Measurements from ENCODE around the gene ARHGEF1. TPM values are rescaled to one million over a fixed set of nuclear protein-coding genes. Genes with fewer than 3 reads are reported as not detected.

ARHGEF1 gene
- total RNA-seq, 2 donors from 2014 or later, result 75.3 to 104 TPM

GRCh38 chr19:41897181-41897580, 14.2 kb downstream of the ARHGEF1 start:
- ATAC-seq (ENCODE audit: insufficient number of reproducible peaks, low FRiP score, low read depth) (no peak), DNase-seq (ENCODE audit: low spot score) (no peak)
- H3K9me3 ChIP-seq, result no peaks in the 10 kb centered on the region
- TF ChIP-seq CTCF (IDR thresholded peaks at IDR 0.05), result no peak
- no peak overlapping the region for H3K27ac ChIP-seq
- H3K36me3 ChIP-seq, result peaks cover 64% of the 10 kb centered on the region
- no peaks in the 10 kb centered on the region for H3K4me1 ChIP-seq (ENCODE audit: control insufficient read depth in 1 of 2, low read depth in 2 of 2)
- H3K4me3 ChIP-seq, result no peak overlapping the region
- H3K27me3 ChIP-seq (replicated peaks; ENCODE audit: insufficient read depth), result no peaks in the 10 kb centered on the region

GRCh38 chr19:41897820-41898219, 14.8 kb downstream of the ARHGEF1 start:
- no peaks in the 10 kb centered on the region for H3K9me3 ChIP-seq
- DNase-seq (ENCODE audit: low spot score) (no peak), ATAC-seq (ENCODE audit: insufficient number of reproducible peaks, low FRiP score, low read depth) (no peak)
- H3K4me3 ChIP-seq, result no peak overlapping the region
- TF ChIP-seq CTCF (IDR thresholded peaks at IDR 0.05), result no peak
- H3K27ac ChIP-seq, result no peak overlapping the region
- no peaks in the 10 kb centered on the region for H3K27me3 ChIP-seq (replicated peaks; ENCODE audit: insufficient read depth)
- H3K36me3 ChIP-seq, result peaks cover 64% of the 10 kb centered on the region
- H3K4me1 ChIP-seq (ENCODE audit: control insufficient read depth in 1 of 2, low read depth in 2 of 2), result no peaks in the 10 kb centered on the region

GRCh38 chr19:41898235-41898634, 15.3 kb downstream of the ARHGEF1 start:
- Histone ChIP-seq H3K9me3 (no peaks in the 10 kb centered on the region), H3K4me3 (no peak overlapping the region), H3K27me3 (replicated peaks; ENCODE audit: insufficient read depth) (no peaks in the 10 kb centered on the region), H3K4me1 (ENCODE audit: control insufficient read depth in 1 of 2, low read depth in 2 of 2) (no peaks in the 10 kb centered on the region), H3K27ac (no peak overlapping the region), H3K36me3 (peaks cover 66% of the 10 kb centered on the region)
- DNase-seq (ENCODE audit: low spot score), result no peak
- TF ChIP-seq CTCF (IDR thresholded peaks at IDR 0.05), result no peak
- no peak for ATAC-seq (ENCODE audit: insufficient number of reproducible peaks, low FRiP score, low read depth)

- Histone ChIP-seq H3K9me3 (no peaks in the 10 kb centered on the region), H3K4me1 (ENCODE audit: control insufficient read depth in 1 of 2, low read depth in 2 of 2) (no peaks in the 10 kb centered on the region), H3K27ac (no peak overlapping the region), H3K4me3 (no peak overlapping the region), H3K36me3 (peaks cover 67% of the 10 kb centered on the region), H3K27me3 (replicated peaks; ENCODE audit: insufficient read depth) (no peaks in the 10 kb centered on the region)
- no peak for ATAC-seq (ENCODE audit: insufficient number of reproducible peaks, low FRiP score, low read depth)
- TF ChIP-seq CTCF (IDR thresholded peaks at IDR 0.05), result no peak
- no peak for DNase-seq (ENCODE audit: low spot score)
Observed at GRCh38 chr19:41901707-41902360, 18.9 kb downstream of the ARHGEF1 start.

- no peaks in the 10 kb centered on the region for H3K4me1 ChIP-seq (ENCODE audit: control insufficient read depth in 1 of 2, low read depth in 2 of 2)
- DNase-seq (ENCODE audit: low spot score), result no peak
- no peak for TF ChIP-seq CTCF (IDR thresholded peaks at IDR 0.05)
- peaks cover 66% of the 10 kb centered on the region for H3K36me3 ChIP-seq
- no peaks in the 10 kb centered on the region for H3K27me3 ChIP-seq (replicated peaks; ENCODE audit: insufficient read depth)
- H3K9me3 ChIP-seq, result no peaks in the 10 kb centered on the region
- no peak overlapping the region for H3K4me3 ChIP-seq
- ATAC-seq (ENCODE audit: insufficient number of reproducible peaks, low FRiP score, low read depth), result no peak
- no peak overlapping the region for H3K27ac ChIP-seq
Observed at GRCh38 chr19:41902594-41902993, 19.6 kb downstream of the ARHGEF1 start.
